GM12801 (cell line): ENCODE results near the gene PGAP1.

Experiments used
- TF ChIP-seq, protein P1 (sequence below): IDR thresholded peaks from one replicate; pipeline ENCODE4 v1.5.1; 2011; ENCODE audit warnings: control low read depth; ENCODE audit not compliant: insufficient read length; ENCODE audit errors: extremely low read depth

The PGAP1 gene

DNA sequence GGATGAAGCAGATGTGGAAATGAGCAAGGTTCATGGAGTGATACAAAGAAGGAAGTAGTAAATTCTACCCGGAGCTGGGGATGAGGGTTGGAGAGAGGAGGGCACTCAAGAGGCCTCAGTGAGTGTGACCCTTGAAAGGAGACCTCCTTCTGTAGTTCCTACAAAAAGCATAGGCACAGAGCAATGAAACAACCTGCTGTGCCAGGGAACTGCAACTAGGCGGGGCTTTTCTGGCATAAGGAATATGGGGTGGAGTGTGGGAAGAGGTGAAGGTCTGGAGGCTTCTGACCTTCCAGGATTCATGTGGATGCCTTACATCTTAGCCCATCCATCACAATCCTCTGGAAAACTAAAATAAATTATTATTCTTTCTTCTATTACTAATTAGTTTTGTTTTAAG is 25.5 kb upstream of the PGAP1 start:
- TF ChIP-seq, protein P1, sequence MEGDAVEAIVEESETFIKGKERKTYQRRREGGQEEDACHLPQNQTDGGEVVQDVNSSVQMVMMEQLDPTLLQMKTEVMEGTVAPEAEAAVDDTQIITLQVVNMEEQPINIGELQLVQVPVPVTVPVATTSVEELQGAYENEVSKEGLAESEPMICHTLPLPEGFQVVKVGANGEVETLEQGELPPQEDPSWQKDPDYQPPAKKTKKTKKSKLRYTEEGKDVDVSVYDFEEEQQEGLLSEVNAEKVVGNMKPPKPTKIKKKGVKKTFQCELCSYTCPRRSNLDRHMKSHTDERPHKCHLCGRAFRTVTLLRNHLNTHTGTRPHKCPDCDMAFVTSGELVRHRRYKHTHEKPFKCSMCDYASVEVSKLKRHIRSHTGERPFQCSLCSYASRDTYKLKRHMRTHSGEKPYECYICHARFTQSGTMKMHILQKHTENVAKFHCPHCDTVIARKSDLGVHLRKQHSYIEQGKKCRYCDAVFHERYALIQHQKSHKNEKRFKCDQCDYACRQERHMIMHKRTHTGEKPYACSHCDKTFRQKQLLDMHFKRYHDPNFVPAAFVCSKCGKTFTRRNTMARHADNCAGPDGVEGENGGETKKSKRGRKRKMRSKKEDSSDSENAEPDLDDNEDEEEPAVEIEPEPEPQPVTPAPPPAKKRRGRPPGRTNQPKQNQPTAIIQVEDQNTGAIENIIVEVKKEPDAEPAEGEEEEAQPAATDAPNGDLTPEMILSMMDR: no peak

GRCh38 chr2:196949116-196949515 is 22.6 kb upstream of the PGAP1 start:
- TF ChIP-seq, protein P1: no peak

DNA sequence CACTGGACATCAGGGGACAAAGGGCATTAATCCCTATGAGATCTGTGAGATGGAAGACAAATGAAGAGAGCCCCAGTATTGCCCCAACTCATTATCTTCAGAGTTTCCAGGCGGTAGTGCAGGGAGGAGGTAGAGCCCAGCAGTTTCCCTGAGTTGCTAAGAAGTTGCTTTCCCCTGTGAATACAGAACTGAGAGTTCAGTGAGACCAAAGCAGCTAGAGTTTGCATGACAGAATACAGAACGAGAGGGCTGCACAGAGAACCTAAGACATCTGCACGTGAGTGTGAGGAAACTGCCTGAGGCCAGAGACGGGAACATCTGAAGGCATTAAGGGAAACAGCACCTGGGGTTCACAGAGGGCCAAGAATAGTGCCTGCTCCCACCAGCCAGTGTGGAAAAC is 18.1 kb upstream of the PGAP1 start:
- TF ChIP-seq, protein P1: no peak

- TF ChIP-seq, protein P1: no peak
Observed at GRCh38 chr2:196941398-196942078, 15.0 kb upstream of the PGAP1 start.

- TF ChIP-seq, protein P1: no peak
Observed at GRCh38 chr2:196939371-196939770, 12.9 kb upstream of the PGAP1 start.

DNA sequence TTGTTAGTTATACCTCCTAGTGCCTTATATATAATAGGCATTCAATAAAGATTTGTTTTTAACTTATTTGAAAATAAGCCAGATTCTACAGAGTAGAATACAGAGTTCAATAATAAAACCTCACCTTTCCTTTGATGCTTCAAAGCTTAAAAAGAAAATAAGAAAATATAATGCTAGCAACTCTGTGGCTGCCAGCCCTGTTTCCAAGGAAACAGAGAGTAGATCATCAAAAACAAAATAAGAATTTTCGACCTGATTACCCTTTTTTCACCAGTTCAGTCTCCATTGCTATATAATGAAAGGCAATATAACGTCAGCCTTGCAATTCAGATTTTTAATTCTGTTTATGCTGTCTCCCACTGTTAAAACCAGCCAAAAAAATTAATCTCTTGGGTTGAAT is 8.9 kb upstream of the PGAP1 start:
- TF ChIP-seq, protein P1: no peak

- TF ChIP-seq, protein P1: no peak
Observed at GRCh38 chr2:196934672-196935071, 8.2 kb upstream of the PGAP1 start.

- TF ChIP-seq, protein P1: no peak
Observed at GRCh38 chr2:196931555-196931954, 5.0 kb upstream of the PGAP1 start.
